Fibroblast of mammary gland (primary cell): ENCODE data around the gene IFI35.
A peak's percentile ranks its signal among the peaks of the same experiment; 100 is the strongest.

Experiments used
- DNase-seq: peaks from one replicate; pipeline ENCODE4 v3.0.0-alpha.2; 2010; ENCODE audit warnings: low read depth
- H3K4me3 ChIP-seq: 2 replicates; pipeline ENCODE4 v1.5.1; 2011; ENCODE audit warnings: low read depth, mild to moderate bottlenecking, low read length, moderate library complexity; ENCODE audit not compliant: control insufficient read depth
- CTCF ChIP-seq: conservative IDR thresholded peaks from 2 replicates; pipeline ENCODE4 v1.5.1; 2011; ENCODE audit warnings: low read depth, low read length, inconsistent platforms; ENCODE audit not compliant: control insufficient read depth, insufficient read depth

IFI35 gene

GRCh38 chr17:43013296-43013695, 6.7 kb downstream of the IFI35 start:
- TF ChIP-seq CTCF, result no peak
- H3K4me3 ChIP-seq, result no peak overlapping the region
- DNase-seq, result no peak

- DNase-seq, result no peak
- TF ChIP-seq CTCF, result no peak
- no peak overlapping the region for H3K4me3 ChIP-seq
Observed at GRCh38 chr17:43014020-43014648, 7.5 kb downstream of the IFI35 start.

- no peak for DNase-seq
- no peak for TF ChIP-seq CTCF
- H3K4me3 ChIP-seq, result no peak overlapping the region
Observed at GRCh38 chr17:43014649-43015542, 8.3 kb downstream of the IFI35 start.

GRCh38 chr17:43015579-43015978, 9.0 kb downstream of the IFI35 start:
- no peak for TF ChIP-seq CTCF
- DNase-seq, result peak; percentile 28
- no peak overlapping the region for H3K4me3 ChIP-seq

GRCh38 chr17:43016216-43016615, 9.6 kb downstream of the IFI35 start:
- H3K4me3 ChIP-seq, result no peak overlapping the region
- no peak for TF ChIP-seq CTCF
- DNase-seq, result no peak

GRCh38 chr17:43018008-43018853, 11.6 kb downstream of the IFI35 start:
- no peak overlapping the region for H3K4me3 ChIP-seq
- no peak for DNase-seq
- TF ChIP-seq CTCF, result no peak
